ENCODE measurements around the gene RHOT2. TPM values are rescaled to one million over a fixed set of nuclear protein-coding genes. Genes with fewer than 3 reads are reported as not detected.

RHOT2 gene
- total and polyA plus RNA-seq, 2 experiments from 2014 or later, result 129 to 163 TPM

GRCh38 chr16:676913-677312, 9.0 kb downstream of the RHOT2 start:
- TF ChIP-seq POLR2AphosphoS5 (IDR thresholded peaks at IDR 0.05; ENCODE audit: low read depth), result peak; percentile 20; the same call in 1 of the 2 replicates
- TF ChIP-seq, protein P1, sequence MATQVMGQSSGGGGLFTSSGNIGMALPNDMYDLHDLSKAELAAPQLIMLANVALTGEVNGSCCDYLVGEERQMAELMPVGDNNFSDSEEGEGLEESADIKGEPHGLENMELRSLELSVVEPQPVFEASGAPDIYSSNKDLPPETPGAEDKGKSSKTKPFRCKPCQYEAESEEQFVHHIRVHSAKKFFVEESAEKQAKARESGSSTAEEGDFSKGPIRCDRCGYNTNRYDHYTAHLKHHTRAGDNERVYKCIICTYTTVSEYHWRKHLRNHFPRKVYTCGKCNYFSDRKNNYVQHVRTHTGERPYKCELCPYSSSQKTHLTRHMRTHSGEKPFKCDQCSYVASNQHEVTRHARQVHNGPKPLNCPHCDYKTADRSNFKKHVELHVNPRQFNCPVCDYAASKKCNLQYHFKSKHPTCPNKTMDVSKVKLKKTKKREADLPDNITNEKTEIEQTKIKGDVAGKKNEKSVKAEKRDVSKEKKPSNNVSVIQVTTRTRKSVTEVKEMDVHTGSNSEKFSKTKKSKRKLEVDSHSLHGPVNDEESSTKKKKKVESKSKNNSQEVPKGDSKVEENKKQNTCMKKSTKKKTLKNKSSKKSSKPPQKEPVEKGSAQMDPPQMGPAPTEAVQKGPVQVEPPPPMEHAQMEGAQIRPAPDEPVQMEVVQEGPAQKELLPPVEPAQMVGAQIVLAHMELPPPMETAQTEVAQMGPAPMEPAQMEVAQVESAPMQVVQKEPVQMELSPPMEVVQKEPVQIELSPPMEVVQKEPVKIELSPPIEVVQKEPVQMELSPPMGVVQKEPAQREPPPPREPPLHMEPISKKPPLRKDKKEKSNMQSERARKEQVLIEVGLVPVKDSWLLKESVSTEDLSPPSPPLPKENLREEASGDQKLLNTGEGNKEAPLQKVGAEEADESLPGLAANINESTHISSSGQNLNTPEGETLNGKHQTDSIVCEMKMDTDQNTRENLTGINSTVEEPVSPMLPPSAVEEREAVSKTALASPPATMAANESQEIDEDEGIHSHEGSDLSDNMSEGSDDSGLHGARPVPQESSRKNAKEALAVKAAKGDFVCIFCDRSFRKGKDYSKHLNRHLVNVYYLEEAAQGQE (IDR thresholded peaks at IDR 0.05; ENCODE audit: unreplicated experiment), result no peak
- DNase-seq (ENCODE audit: low spot score), result peak; percentile 54
- peaks cover 9% of the 10 kb centered on the region; the same call in 1 of the 2 replicates for H3K79me2 ChIP-seq (replicated peaks; ENCODE audit: insufficient read depth)
- peak overlapping the region; percentile 48 for H3K4me3 ChIP-seq
- peaks cover 10% of the 10 kb centered on the region for H4K20me1 ChIP-seq (replicated peaks; ENCODE audit: insufficient read depth)
- H3K4me2 ChIP-seq, result peak overlapping the region; percentile 74
- peaks cover 27% of the 10 kb centered on the region for H3K4me1 Mint-ChIP-seq
- no peak overlapping the region; the same call in 1 of the 2 replicates for H3K27ac Mint-ChIP-seq
- peaks cover 17% of the 10 kb centered on the region for H3K27me3 Mint-ChIP-seq (ENCODE audit: insufficient read depth, low read depth, poor library complexity)
- peak; percentile 5 for ATAC-seq
- H3K4me1 ChIP-seq (ENCODE audit: insufficient read depth), result peaks cover 11% of the 10 kb centered on the region; the same call in 1 of the 2 replicates
- H3K27ac ChIP-seq (ENCODE audit: low read depth), result no peak overlapping the region
- no peaks in the 10 kb centered on the region for H3K9me2 ChIP-seq (ENCODE audit: insufficient read depth)
- no peaks in the 10 kb centered on the region for H3K27me3 ChIP-seq (ENCODE audit: insufficient read depth)
- no peak overlapping the region for H2AFZ ChIP-seq
- H3K4me3 Mint-ChIP-seq, result peak overlapping the region; percentile 36; the same call in 2 of the 3 replicates
- H3F3A ChIP-seq (replicated peaks; ENCODE audit: low read depth), result peaks cover 27% of the 10 kb centered on the region
- no peaks in the 10 kb centered on the region for H3K36me3 ChIP-seq (ENCODE audit: insufficient read depth)
- no peaks in the 10 kb centered on the region; the same call in 1 of the 3 replicates for H3K9me3 Mint-ChIP-seq
- peaks cover 17% of the 10 kb centered on the region for H3K36me3 Mint-ChIP-seq (ENCODE audit: low read depth)

- Histone ChIP-seq H3K4me3 (peak overlapping the region; percentile 48), H4K20me1 (replicated peaks; ENCODE audit: insufficient read depth) (peaks cover 17% of the 10 kb centered on the region), H2AFZ (no peak overlapping the region), H3K79me2 (replicated peaks; ENCODE audit: insufficient read depth) (peaks cover 9% of the 10 kb centered on the region; the same call in 1 of the 2 replicates), H3F3A (replicated peaks; ENCODE audit: low read depth) (peaks cover 33% of the 10 kb centered on the region), H3K27me3 (ENCODE audit: insufficient read depth) (no peaks in the 10 kb centered on the region), H3K27ac (ENCODE audit: low read depth) (no peak overlapping the region), H3K4me2 (peak overlapping the region; percentile 74), H3K36me3 (ENCODE audit: insufficient read depth) (no peaks in the 10 kb centered on the region; the same call in 1 of the 2 replicates), H3K9me2 (ENCODE audit: insufficient read depth) (no peaks in the 10 kb centered on the region), H3K4me1 (ENCODE audit: insufficient read depth) (peaks cover 11% of the 10 kb centered on the region; the same call in 1 of the 2 replicates)
- Mint-ChIP-seq H3K4me3 (peak overlapping the region; percentile 36; the same call in 1 of the 3 replicates), H3K36me3 (ENCODE audit: low read depth) (peaks cover 23% of the 10 kb centered on the region), H3K27ac (no peak overlapping the region), H3K9me3 (no peaks in the 10 kb centered on the region; the same call in 1 of the 3 replicates), H3K4me1 (peaks cover 31% of the 10 kb centered on the region), H3K27me3 (ENCODE audit: insufficient read depth, low read depth, poor library complexity) (peaks cover 20% of the 10 kb centered on the region)
- DNase-seq (ENCODE audit: low spot score), result peak; percentile 77
- peak; percentile 21 for ATAC-seq
- TF ChIP-seq, protein P2, sequence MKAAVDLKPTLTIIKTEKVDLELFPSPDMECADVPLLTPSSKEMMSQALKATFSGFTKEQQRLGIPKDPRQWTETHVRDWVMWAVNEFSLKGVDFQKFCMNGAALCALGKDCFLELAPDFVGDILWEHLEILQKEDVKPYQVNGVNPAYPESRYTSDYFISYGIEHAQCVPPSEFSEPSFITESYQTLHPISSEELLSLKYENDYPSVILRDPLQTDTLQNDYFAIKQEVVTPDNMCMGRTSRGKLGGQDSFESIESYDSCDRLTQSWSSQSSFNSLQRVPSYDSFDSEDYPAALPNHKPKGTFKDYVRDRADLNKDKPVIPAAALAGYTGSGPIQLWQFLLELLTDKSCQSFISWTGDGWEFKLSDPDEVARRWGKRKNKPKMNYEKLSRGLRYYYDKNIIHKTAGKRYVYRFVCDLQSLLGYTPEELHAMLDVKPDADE (IDR thresholded peaks at IDR 0.05), result no peak
- no peak for TF ChIP-seq ZNF114 (CRISPR knock-in tag; IDR thresholded peaks at IDR 0.05)
- no peak for TF ChIP-seq NANOG (IDR thresholded peaks at IDR 0.05; ENCODE audit: borderline replicate concordance)
- no peak for TF ChIP-seq CREB1 (CRISPR knock-in tag; IDR thresholded peaks at IDR 0.05; ENCODE audit: low read depth)
- no peak for TF ChIP-seq STAT1 (IDR thresholded peaks at IDR 0.05; ENCODE audit: unreplicated experiment)
- no peak for TF ChIP-seq ZNF331 (CRISPR knock-in tag; IDR thresholded peaks at IDR 0.05; ENCODE audit: low read depth)
- no peak for TF ChIP-seq EZH2 (IDR thresholded peaks at IDR 0.05; ENCODE audit: low read depth, unreplicated experiment)
- TF ChIP-seq, protein P3, sequence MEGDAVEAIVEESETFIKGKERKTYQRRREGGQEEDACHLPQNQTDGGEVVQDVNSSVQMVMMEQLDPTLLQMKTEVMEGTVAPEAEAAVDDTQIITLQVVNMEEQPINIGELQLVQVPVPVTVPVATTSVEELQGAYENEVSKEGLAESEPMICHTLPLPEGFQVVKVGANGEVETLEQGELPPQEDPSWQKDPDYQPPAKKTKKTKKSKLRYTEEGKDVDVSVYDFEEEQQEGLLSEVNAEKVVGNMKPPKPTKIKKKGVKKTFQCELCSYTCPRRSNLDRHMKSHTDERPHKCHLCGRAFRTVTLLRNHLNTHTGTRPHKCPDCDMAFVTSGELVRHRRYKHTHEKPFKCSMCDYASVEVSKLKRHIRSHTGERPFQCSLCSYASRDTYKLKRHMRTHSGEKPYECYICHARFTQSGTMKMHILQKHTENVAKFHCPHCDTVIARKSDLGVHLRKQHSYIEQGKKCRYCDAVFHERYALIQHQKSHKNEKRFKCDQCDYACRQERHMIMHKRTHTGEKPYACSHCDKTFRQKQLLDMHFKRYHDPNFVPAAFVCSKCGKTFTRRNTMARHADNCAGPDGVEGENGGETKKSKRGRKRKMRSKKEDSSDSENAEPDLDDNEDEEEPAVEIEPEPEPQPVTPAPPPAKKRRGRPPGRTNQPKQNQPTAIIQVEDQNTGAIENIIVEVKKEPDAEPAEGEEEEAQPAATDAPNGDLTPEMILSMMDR (conservative IDR thresholded peaks at IDR 0.05; ENCODE audit: low read depth in 2 of 2), result no peak
- TF ChIP-seq, protein P1 (IDR thresholded peaks at IDR 0.05; ENCODE audit: unreplicated experiment), result no peak
- TF ChIP-seq JUNB (IDR thresholded peaks at IDR 0.05; ENCODE audit: unreplicated experiment), result no peak
- no peak for TF ChIP-seq EZH2phosphoT487 (IDR thresholded peaks at IDR 0.05; ENCODE audit: unreplicated experiment)
Measured at GRCh38 chr16:677316-678190, 9.6 kb downstream of the RHOT2 start.
